Right ventricle myocardium inferior (tissue), 1 donor: ENCODE results near the gene ADGRD1. TPM values are rescaled to one million over a fixed set of nuclear protein-coding genes. Genes with fewer than 3 reads are reported as not detected.

Experiments
- ATAC-seq: fragments of 200-7000 bp; cut with Tn5 transposase; one replicate; pipeline ENCODE4 v1.9.1; 2020; ENCODE audit warnings: mild to moderate bottlenecking, moderate library complexity
- DNase-seq: peaks from one replicate; pipeline ENCODE4 v3.0.0; 2021; ENCODE audit errors: missing footprints
- intact Hi-C: fragments of 100-400 bp; cut with DNase I; formaldehyde crosslinking; loops from one replicate; pipeline ENCODE4 v1.11.0; 2022
- total RNA-seq: library from RNA; stranded (reverse); fragmentation: NEBNext Ultra II Directional; extraction: Animal tissue kit (Norgen Biotek cat#: 25700); gene quantifications from one replicate; pipeline ENCODE4 v1.2.1, GENCODE V29; 2021
- donor health status: DM: no; HTN: yes; CAD: no; lungs with severe emphysema.

The ADGRD1 gene
- total RNA-seq, 1 donor from 2014 or later, result 89.1 TPM

- intact Hi-C loops, result no loop called here
- ATAC-seq (no peak), DNase-seq (no peak)
Measured at GRCh38 chr12:130957304-130957621, 3.6 kb downstream of the ADGRD1 start.

GRCh38 chr12:130958557-130959140 lies 4.9 kb downstream of the ADGRD1 start:
- DNase-seq, result no peak
- no peak for ATAC-seq
- intact Hi-C loops, result no loop called here

GRCh38 chr12:130959632-130960031 lies 5.9 kb downstream of the ADGRD1 start:
- ATAC-seq (no peak), DNase-seq (no peak)
- intact Hi-C loops, result no loop called here

DNA sequence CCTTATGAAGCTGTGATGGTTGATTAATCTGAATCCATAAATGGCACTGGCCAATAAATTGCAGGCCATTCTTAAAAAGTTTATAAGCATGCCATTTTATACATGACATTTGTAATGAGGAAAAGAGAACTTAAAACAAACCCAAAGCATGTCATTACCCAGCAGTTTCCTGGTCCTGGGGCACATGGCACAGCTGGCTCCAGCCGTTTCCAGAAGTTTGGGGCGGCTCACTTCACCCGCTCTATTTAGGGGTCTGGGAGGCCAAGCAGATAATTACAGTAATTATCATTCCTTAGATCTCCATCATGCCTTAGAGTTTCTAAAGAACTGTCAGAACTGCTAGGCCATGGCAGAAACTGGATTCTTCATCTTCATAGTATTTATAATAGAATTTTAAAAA lies 6.4 kb downstream of the ADGRD1 start:
- no peak for ATAC-seq
- DNase-seq, result no peak
- intact Hi-C loops, result no loop called here

DNA sequence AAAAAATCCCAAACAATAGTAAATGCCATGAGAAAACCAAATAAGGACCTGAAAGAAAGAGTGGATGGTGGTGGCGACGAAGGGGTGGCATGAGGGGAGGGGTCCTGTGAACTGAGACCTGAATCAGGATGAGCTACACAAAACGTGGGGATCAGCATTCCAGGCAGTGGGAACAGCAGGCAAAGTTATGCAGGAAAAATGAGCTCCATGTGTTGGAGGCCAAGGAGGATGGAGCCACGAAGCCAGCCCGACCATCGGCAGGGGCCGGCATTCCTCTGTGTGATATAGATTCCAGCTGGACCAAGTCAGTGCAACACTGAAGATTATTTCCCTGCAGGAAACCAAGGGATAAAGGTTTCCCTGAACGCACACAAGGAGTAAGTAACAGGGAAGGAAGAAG lies 7.1 kb downstream of the ADGRD1 start:
- intact Hi-C loops, result no loop called here
- DNase-seq (no peak), ATAC-seq (no peak)

DNA sequence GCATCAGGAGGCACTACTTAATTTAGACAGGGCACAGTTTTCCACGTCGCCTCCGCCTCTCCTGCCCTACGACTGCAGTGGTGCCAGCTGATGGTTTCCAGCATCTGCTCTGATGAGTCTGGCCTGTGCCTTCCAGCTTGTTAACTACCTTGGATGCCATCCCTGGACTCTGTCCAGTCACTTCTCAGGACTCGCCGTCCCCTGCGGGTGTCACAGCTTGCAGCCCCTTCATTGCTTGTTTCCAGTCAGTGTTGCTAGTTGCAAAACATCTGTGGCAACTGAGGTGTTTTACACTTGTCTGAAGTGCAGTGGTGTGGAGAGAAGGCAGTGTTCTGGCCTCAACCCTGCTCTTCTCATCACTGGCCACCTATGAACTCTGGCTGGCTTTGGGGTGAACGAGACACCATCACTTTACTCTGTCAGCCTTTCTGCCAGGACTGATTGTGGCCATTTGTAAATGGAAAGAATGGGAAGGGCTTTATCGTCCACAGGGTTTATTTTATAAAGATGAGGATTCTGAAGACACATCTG lies 8.3 kb downstream of the ADGRD1 start:
- ATAC-seq (peak; percentile 94), DNase-seq (peak; percentile 85)
- intact Hi-C loops, result loop anchor here (1.0 kb wide), 1 partner anchor 45 kb away; no protein-coding TSS in a partner anchor

GRCh38 chr12:130965214-130965613 lies 11.5 kb downstream of the ADGRD1 start:
- intact Hi-C loops, result no loop called here
- ATAC-seq (no peak), DNase-seq (no peak)

DNA sequence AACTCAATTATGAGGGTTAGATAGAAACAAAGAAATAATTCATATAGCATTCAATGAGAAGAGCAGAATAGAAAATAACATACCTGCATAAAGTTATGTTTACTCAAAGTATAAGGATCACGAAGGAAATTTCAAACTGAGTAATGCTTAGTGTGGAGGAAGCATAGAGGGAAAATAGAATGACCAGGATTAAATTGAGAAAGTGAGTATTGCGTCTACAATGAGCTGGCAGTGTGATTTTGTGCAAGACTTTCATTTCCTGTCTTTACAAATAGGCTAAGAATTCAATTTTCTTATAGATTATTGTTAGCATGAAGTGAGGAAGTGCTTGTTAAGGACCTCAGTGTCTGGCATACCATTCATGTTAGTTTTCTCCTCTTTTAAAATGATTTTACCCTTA lies 12.0 kb downstream of the ADGRD1 start:
- intact Hi-C loops, result no loop called here
- ATAC-seq (no peak), DNase-seq (no peak)

- DNase-seq (no peak), ATAC-seq (no peak)
- intact Hi-C loops, result no loop called here
Measured at GRCh38 chr12:130966443-130967030, 12.8 kb downstream of the ADGRD1 start.

DNA sequence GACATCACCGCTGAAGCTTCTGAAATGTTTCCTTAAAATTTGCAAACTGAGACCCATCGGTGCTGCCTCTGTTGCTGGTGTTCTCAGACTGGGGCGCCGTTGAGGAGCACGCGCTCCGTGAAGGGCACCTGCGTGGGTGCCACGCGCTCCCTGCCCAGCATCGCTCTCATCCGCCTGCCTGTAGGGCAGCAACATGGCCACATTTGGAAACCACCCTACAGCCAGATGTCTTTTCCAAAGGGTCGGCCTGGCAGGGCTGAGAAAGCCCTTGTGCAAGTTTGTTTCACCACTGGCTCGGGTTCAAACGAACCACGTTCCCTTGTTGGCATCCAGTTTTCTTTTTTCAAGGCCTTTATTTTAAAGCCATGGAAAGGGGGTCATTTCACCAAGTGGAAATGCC lies 13.9 kb downstream of the ADGRD1 start:
- DNase-seq, result no peak
- intact Hi-C loops, result no loop called here
- ATAC-seq, result no peak

GRCh38 chr12:130968611-130969010 lies 14.9 kb downstream of the ADGRD1 start:
- ATAC-seq, result peak; percentile 47
- intact Hi-C loops, result no loop called here
- no peak for DNase-seq

- intact Hi-C loops, result no loop called here
- no peak for ATAC-seq
- no peak for DNase-seq
Measured at GRCh38 chr12:130969223-130969622, 15.5 kb downstream of the ADGRD1 start.

DNA sequence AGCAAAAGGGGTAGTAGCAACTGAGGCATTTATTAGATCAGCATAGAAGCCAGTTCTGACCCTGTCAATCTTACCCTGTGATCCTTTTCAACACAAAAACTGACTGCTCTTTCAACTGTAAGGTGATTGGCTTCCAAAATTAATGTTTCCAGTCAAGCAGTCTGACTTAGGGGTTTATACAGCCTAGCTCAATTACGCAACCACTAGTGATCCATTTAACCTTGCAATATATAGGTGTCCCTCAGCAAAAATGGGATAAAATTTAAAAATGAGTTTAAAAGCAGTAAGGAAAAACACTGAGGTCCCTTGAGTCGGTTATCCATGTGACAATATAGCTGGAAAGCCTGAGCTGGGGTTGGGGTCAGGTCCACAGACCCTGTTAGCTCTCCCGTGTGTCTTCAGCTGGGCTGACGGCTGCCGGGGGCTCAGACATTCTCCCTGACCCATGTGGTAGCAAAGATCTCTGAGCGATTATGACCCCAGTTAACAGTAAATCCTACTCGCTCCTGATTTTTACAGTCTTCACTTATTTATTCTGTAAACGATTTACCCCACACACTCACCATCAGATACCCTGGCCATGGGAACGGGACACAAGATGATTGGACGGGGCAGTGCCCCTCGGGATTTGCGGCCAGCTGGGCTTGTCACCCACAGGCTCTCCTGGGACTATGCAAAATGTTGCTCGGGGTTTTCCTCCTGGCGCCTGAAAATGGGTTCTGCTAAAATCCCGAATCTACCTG lies 16.6 kb downstream of the ADGRD1 start:
- intact Hi-C loops, result no loop called here
- no peak for ATAC-seq
- DNase-seq, result no peak

- ATAC-seq (no peak), DNase-seq (no peak)
- intact Hi-C loops, result no loop called here
Measured at GRCh38 chr12:130970908-130971233, 17.2 kb downstream of the ADGRD1 start.

DNA sequence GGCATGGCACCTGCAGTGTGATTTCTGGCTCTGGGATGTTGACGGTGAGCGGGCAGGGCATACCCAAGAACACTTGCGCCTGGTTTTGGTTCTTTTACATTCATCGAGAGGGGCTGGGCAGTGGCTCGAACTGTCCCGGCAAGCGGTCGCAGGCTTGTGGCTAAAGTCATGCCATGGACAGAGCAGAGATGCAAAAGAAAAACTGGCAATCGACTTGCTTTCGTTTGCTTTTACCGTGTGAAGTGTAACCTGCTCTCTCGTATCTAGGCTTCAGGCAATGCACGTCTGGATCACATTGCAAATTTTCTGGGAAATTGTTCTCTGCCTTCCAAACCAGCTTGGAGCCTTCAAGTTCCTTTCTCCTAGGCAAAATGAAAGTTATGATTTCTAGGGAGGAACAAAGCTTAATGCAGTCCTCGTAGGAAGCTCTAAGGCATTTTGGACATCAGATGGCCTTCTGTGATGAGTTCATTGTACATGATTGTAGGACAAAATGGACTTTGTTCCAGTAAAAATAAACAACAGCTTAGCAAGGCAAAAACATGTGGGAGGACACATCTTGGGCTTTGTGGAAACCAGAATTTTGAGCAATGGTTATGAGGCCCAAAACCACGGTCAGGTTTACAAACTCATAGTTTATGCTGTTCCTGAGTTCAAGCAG lies 18.3 kb downstream of the ADGRD1 start:
- ATAC-seq (peak; percentile 6), DNase-seq (no peak)
- intact Hi-C loops, result no loop called here

DNA sequence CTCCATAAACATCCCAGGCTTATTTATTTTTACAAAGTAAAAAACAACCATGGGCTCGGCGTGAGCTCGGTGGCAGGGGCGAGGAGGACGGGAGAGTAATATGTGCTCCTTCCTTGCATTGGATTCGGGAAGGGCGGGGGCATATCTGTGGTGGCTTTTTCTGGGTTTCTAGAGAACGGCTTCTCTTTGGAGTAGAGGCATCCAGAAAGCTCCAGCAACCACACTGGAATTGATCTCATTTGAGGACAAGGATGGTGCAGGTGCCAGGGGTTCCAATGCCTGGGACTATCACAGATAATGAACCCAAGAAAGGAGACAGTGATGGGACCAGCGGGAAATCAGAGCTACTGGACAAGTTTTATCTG lies 18.9 kb downstream of the ADGRD1 start:
- intact Hi-C loops, result no loop called here
- DNase-seq (no peak), ATAC-seq (no peak)

DNA sequence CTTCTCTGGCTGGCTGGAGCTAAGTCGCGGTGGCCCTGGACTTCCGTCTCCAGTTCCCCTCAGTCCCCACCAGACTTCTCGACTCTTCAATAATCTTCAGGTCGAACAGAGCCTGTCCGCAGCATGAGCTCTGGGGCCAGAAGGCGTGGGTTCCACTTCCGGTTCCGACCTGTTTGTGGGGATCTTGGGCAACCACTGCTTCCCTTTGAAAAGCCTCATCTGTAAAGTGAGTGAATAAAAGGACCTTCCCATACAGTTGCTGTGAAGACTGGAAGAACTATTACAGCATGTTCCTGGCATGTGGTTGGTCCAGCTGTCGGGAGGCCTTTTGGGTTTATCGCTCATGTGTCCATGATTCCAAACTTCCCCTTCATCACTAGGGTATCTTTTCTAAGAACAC lies 19.4 kb downstream of the ADGRD1 start:
- ATAC-seq, result peak; percentile 69
- intact Hi-C loops, result no loop called here
- peak; percentile 69 for DNase-seq

- DNase-seq (no peak), ATAC-seq (no peak)
- intact Hi-C loops, result no loop called here
Measured at GRCh38 chr12:130973906-130974305, 20.2 kb downstream of the ADGRD1 start.

- no peak for ATAC-seq
- intact Hi-C loops, result no loop called here
- no peak for DNase-seq
Measured at GRCh38 chr12:130975116-130975515, 21.4 kb downstream of the ADGRD1 start.

DNA sequence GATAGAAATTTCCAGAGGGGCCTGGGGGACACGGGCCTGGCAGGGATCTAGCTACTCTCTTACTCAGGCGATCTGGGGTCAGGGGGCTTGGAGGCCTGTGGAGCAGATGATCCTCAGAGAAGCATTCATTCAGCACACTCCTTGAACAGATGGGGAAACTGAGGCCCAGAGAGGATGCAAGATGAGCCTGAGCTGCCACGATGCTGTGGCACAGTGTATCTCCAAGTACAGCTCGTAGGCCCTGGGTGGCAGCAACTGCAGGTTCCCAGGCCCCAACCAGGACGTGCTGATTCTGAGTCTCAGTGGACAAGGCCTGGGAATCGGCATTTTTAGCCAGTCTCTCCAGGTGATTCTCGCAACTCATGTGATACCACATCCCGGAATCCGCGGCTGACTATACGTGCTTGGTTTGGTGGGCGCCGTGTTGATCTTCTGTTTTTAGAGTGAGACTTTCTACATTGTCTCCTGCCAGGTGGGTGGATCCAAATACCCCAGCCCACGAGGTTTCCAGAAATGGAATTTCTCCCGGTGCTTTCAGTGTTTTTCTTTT lies 22.5 kb downstream of the ADGRD1 start:
- ATAC-seq (no peak), DNase-seq (no peak)
- intact Hi-C loops, result no loop called here
